Upper lobe of left lung (tissue), 4 donors: Measurements from ENCODE around the gene SLC10A7.

ENCODE experiments used
- CTCF ChIP-seq, 6 experiments: fragments of 450-650 bp in 4 of 6; fragments of 200-600 bp in 2 of 6; sonication (generic) in 2 of 6; IDR thresholded peaks; one replicate each; pipeline ENCODE4 v1.5.1; 2016 to 2019; ENCODE audit warnings: antibody characterized with exemption in 6 of 6
- POLR2A ChIP-seq, 4 donors: fragments of 450-650 bp; IDR thresholded peaks; one replicate each; pipeline ENCODE4 v1.5.1; 2016 to 2017; ENCODE audit warnings: antibody characterized with exemption in 4 of 4, mild to moderate bottlenecking in 2 of 4
- POLR2AphosphoS5 ChIP-seq, 2 donors: sonication (generic); formaldehyde crosslinking; IDR thresholded peaks; one replicate each; pipeline ENCODE4 v1.5.1; 2017; ENCODE audit warnings: antibody characterized with exemption in 2 of 2

GRCh38 chr4:146347822-146348221 is 173.9 kb downstream of the SLC10A7 start:
- TF ChIP-seq POLR2A (IDR thresholded peaks at IDR 0.05), result no peak
- no peak for TF ChIP-seq CTCF (IDR thresholded peaks at IDR 0.05)
- TF ChIP-seq POLR2AphosphoS5 (IDR thresholded peaks at IDR 0.05), result no peak
